ENCODE data around the gene LTN1. TPM values are rescaled to one million over a fixed set of nuclear protein-coding genes. Genes with fewer than 3 reads are reported as not detected.
"Not testable (repeated sequence)": the region's sequence is repeated elsewhere in the genome, so short reads cannot be mapped to it uniquely, and the experiment has no call there.

The LTN1 gene
- total RNA-seq, 1 donor: 10.5 TPM

DNA sequence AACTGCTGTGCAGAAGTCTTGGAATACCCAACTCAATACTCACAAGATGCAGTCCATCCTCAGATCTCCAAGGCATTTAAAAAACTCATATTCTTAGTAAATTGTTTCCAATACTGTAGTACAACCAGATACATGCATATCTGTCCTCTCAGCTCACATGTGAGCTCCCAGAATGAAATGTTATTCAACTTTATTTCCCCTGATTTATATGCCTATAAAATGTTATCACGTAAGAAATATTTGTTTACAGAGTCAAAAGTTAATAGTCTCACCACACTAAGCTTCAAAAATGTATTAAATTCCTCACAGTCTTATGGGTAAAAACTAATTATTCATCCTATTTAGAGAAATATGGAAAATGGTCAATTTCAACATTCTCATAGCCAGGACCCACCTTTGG lies 56.6 kb downstream of the LTN1 start:
- no peak for DNase-seq (ENCODE audit: low read depth in 2 of 3, low spot score in 2 of 3)

DNA sequence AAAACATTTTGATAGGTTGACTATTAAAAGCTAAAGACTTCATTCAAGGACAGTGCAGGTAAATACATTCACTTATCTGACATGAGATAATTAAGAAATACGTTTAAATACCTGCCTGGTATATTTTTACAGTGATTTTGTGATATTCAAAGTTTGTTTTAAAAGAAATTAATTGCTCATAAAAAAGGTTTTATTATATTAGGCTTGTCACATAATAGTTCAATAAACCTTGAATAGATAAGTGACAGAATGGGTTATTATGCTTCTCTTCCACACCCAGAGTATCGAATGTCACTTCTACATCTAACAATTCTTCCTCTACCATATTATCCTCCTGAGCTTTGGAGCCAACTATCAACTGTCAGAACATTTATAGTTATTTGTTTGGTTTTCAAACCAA lies 60.0 kb downstream of the LTN1 start:
- no peak for DNase-seq (ENCODE audit: low read depth in 2 of 3, low spot score in 2 of 3)

DNA sequence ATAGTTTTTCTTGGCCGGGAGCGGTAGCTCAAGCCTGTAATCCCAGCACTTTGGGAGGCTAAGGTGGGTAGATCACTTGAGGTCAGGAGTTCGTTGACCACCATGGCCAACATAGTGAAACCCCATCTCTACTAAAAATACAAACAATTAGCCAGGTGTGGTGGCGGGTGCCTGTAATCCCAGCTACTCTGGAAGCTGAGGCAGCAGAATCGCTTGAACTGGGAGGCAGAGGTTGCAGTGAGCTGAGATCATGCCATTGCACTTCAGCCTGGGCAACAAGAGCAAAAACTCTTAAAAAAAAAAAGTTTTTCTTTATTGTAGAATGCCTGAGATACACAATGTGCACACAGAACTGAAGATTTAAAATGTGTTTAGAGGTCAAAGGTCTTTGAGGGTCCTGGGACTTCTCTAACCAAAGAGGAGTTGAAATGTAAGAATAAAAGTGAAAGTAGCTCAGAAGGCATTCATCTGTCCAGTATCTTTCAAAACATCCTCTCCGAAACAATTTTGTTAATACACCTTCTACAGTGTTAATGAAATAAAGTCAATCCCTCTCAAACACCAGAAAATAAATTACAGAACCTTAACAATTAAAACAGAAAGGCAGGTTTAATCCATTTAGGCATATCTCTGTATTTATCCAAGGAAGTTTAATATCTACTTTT lies 60.8 kb downstream of the LTN1 start:
- not testable (repeated sequence) for DNase-seq (ENCODE audit: low read depth in 2 of 3, low spot score in 2 of 3)

DNA sequence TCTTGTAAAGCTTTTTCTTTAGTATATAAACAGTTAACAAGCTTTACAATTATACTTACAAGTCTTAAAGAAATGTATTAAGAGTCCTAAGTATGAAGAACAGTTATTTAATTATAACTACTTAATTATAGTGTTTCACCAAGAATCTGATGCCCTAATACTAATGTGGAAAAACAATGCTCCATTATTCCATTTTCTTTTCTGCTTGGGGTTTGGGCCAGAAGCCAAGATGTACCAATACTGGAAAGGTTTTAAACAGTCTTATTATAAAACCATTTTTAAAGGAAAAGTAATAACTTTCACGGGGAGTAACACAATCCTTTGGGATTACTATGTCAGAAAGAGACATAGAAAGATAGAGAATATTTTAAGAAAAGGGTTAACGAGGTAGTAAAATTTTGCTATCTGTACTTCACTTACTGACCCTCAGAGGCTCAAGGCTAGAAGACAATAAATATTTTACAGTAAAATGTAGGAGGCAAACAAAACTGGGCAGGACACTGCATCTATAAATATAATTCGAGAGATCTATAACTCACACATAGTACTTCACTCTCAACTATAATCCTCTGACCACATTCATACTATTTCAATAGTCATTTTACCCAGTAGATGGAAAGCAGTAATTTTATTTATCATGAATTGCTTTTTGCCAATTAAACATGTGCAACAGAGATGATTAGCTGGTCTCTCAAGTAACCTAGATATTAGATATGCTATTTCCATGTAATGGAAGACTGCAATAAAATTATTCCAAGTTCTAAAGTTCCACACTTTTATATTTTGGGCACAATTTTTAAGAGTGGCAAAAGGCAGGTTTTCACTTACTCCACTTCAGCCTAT lies 63.9 kb downstream of the LTN1 start:
- DNase-seq (ENCODE audit: low read depth in 2 of 3, low spot score in 2 of 3): no peak

DNA sequence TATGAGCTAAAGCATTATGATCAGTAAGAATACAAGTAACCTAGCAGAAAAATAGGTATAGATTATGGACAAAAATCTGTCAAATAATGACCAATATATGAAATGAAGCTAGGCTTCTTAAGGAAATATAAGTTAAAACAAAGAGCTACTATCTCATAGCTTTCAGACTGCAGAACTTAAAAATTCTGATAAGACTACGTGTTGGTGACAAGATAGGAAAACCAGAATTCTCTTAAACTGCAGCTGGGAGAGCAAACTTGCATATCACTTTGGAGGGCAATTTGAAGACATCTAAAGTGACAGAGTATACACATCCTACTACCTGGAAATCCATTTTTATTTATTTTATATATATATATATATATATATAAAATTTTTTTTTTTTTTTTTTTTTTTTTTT lies 65.5 kb downstream of the LTN1 start:
- DNase-seq (ENCODE audit: low read depth in 2 of 3, low spot score in 2 of 3): peak in 1 of 3 donors; percentile 3

DNA sequence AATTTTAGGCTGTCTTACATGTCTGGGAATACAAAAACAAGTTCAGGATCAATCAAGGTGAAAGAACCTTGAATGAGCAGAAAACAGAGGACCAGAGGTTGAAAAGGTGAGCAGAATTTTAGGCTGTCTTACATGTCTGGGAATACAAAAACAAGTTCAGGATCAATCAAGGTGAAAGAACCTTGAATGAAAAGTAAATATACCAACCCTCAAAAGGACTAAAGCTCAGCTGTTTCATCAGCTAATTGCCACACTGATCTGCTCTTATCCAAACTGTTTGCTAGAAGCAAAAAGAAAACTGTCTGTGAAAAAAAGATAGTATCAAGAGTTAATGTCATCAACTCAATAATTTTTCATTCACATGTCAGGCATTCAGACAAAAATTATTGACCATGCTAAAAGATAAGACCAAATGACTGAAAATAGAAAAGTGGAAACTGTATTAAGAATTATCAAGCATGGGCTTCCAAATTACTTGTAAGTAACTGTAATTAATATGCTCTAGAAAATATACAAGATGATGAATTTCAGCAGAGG lies 69.2 kb downstream of the LTN1 start:
- DNase-seq (ENCODE audit: low read depth in 2 of 3, low spot score in 2 of 3): no peak

DNA sequence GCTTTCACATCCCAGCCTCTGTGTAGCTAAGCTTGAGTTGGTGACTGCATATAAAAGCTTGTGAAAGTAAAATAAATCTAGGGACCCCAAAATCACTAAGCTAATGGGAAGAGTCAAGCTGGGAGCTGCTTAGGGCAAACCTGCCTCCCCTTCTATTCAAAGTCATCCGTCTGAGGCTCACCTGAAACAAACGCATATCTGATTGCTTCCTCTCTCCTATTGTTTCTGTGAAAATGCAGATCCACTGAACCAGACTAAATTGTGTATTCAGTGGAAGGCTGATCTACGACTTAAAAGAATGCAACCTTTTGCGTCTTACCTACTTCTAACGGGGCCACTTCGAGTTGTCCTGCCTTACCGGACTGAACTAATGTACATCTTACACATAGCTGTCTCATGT lies 70.3 kb downstream of the LTN1 start:
- no peak for DNase-seq (ENCODE audit: low read depth in 2 of 3, low spot score in 2 of 3)

DNA sequence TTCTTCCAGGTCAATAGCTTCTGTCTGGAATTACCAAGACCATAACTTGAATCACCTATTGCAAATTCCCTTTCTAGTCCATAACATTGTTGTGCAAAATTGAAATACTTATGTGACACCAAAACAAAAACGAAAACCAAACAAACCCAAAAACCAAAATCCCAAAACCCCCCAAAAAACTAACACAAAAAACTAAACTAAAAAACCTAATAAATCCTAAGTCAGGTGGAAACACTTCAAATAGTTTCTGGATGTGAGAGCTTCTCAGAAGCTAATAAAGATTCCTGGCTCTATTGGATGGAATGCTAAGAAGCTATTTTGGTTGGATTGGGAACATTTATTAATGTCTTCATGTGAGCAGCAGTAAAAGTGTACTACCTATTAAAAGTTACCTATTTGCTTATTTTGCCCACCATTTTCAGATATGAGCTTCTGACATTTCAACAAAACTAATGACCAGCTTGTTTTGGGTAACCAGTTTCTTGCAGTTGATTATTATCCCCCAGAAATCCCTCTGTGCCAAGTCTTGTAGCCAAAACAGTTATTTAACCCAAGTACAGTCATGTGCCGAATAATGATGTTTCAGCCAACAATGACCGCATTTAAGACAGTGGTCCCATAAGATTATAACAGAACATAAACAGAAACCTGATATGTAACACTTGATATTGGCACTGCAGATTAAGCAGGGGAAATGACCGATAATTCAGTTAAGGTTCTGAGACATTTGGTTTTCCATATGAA lies 76.4 kb downstream of the LTN1 start:
- DNase-seq (ENCODE audit: low read depth in 2 of 3, low spot score in 2 of 3): no peak

DNA sequence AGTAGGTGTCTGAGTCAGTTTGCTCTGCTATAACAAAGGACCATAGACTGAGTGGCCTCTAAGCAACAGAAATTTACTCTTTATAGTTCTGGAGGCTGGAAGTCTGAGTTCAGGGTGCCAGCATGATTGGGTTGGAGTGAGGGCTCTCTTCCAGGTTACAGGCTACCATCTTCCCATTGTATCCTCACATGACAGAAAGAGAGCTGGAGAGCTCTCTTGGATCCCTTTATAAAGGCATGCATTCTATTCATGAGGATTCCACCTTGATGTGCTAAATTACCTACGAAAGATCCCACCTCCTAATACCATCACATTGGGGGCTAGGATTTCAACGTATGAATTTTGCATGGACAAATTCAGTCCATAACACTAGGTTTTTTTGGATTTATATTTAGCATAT lies 79.6 kb downstream of the LTN1 start:
- no peak for DNase-seq (ENCODE audit: low read depth in 2 of 3, low spot score in 2 of 3)

DNA sequence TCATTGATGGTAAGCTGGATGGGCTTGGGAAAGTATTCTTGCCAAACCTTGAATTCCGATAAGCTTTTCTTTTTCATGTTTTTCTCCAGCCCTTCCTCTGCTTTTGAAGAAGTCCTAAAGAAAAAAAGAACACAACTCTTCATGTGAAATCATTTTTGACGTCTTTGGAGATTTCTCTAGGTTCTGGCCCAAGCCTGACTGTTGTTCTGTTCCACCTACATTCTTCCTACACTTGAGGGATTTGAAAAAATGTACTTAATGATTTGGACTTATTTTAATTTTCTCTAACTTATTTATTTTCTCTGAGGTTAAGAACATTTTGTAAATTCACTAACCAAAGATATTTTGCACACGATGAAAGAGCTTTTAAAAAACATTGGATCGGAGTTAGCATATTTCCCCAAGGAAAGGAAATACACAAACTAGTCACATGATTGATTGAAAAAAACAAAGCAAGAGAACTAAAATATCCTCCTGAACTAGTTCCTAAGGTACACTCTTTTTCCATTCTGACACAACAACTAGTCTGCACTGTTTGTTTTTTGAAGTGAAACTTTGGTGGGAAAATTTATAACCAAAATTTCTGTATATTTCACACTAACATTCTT lies 82.3 kb downstream of the LTN1 start:
- no peak for DNase-seq (ENCODE audit: low read depth in 2 of 3, low spot score in 2 of 3)

DNA sequence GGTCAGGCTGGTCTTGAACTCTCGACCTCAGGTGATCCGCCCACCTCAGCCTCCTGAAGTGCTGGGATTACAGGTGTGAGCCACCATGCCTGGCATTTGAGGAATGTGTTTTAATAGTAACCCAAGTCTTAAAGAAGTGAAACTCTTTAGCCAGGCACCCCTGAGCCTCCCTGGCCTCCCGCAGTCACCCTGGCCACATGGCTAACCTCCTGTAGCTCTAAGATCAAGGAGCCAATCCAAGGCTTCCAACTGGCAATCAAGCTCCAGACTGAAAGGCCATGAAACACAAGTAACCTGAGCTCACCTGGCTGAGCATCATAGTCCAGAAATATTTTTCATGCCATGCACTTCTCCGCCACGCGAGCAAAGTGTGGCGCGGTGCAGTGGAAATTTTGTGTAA lies 84.3 kb downstream of the LTN1 start:
- no peak for DNase-seq (ENCODE audit: low read depth in 2 of 3, low spot score in 2 of 3)

DNA sequence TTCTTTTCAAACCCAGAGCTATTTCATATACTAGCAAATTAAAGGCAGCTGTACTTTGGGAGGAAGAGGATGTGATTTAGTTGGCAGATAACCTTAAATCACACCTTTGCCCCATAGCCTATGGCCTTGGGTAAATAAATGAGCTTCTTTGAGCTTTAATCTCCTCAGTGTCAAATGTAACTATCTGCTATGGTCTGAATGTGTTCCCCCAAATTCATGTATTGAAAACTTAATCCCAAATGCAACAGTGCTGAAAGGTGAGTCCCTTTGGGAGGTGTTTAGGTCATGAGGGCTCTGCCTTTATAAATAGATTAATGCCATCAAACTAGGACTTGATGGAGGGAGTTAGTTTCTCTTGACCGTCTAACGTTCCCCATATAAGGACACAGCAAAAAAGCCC lies 85.8 kb downstream of the LTN1 start:
- DNase-seq (ENCODE audit: low read depth in 2 of 3, low spot score in 2 of 3): no peak

DNA sequence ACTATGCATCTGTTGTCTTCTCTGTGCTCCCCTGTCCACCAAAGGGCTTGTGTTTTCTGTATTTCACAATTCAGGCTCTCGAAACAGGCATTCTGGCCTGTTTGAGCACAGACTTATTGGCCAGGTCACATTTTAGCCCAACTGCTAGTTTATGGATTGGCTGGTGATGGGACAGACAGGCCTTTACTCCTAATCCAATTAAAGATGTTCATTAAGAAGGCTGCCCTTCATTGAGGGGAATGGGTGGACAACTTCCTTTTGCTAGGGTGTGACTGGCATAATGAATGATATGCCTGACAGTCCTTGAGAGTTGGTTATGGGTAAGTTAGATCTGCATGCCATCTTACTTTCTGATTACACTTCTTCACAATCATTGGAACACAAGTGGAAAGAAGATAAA lies 86.4 kb downstream of the LTN1 start:
- DNase-seq (ENCODE audit: low read depth in 2 of 3, low spot score in 2 of 3): no peak

DNA sequence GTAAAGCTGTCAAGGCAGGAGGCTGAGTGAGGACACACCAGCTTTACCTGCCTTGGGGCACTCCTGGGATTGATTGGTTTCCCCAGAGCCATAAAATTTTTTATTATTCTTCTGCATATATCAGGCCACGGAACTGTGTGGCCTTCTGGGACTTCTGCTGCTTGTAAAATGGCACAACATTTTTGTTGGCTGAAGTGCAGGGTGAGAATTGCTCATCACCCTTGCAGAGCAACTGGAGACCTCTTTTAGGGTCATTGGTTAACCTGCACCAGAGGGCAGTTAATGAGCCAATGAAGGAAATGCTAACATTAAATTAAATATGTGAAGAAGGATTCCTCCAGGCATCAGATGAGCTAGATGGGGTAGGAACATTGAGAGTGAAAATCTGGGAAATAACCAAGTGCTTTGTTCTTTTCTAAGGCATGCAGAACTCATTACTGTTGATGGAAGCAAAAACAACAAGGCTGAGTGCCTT lies 87.7 kb downstream of the LTN1 start:
- DNase-seq (ENCODE audit: low read depth in 2 of 3, low spot score in 2 of 3): no peak

DNA sequence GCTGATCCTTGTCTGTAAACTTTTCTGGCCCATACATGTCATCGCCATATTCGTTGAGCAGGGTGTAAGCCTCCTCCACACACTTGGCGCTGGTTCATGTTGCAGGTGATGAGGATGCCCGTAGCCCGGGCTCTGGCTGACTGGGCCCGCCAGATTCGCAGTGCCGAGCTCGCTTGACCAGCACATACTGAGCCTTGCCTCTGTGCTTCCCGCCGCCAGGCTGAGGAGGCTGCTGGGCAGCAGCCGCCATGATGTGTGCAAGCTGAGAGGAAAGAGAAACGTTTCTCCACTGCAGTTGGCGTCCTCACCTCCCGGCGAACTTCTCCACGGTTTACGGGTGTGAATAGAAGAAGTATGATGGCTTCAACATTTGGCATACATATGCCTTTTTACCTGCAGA lies 89.2 kb downstream of the LTN1 start:
- DNase-seq (ENCODE audit: low read depth in 2 of 3, low spot score in 2 of 3): no peak

DNA sequence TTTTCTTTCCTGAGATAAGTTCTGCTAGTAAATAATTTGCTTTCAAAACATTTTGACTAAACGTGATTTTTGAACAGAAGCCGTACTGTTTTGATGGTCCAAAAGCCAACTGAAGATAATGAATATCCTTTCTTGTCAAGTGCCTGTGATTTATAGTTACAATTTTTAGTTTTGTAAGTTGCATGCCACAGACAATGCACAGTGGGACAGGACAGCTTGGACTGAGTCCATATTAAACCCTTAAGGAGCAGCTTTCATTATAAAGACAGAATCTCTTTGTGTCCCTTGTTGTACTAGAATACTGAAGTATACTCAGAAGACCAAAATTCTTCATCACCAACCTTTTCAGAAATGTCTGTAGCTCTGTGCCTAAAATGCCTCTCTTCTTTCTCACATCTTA lies 92.2 kb downstream of the LTN1 start:
- DNase-seq (ENCODE audit: low read depth in 2 of 3, low spot score in 2 of 3): no peak

DNA sequence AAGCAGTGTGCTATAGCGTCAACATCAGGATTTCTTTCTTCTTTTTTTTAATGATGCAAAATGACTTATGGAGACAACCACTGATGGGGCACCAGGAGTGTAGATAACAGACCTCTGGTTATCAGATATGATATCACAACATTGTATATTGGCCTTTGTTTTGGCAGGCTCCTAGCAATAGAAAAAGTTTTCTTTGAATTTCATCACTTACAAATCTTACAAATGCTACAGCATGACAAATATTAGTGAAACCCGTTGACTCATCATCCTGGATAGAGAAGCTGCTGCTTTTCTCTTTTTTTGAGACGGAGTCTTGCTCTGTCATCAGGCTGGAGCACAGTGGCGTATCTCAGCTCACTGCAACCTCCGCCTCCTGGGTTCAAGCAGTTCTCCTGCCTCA lies 92.9 kb downstream of the LTN1 start:
- DNase-seq (ENCODE audit: low read depth in 2 of 3, low spot score in 2 of 3): no peak

DNA sequence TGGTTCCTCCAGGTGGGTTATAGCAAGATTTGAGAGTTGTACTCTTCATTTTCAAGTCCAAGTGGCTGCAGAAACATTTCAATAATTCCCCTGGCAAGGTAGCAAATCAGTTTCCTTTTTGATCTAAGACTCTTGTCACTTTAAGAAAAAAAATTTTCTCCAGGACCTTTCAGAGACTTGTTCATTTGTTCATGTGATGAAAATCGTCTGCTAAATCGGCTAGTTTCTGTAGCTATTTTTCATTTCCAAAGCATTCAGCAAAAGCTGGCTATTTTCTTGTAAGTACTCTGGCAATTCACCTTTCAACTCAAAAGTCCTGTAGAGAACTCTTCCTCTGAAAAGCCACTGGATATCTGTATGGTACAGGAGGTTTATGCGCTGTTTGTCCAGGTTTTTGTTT lies 93.5 kb downstream of the LTN1 start:
- DNase-seq (ENCODE audit: low read depth in 2 of 3, low spot score in 2 of 3): no peak

DNA sequence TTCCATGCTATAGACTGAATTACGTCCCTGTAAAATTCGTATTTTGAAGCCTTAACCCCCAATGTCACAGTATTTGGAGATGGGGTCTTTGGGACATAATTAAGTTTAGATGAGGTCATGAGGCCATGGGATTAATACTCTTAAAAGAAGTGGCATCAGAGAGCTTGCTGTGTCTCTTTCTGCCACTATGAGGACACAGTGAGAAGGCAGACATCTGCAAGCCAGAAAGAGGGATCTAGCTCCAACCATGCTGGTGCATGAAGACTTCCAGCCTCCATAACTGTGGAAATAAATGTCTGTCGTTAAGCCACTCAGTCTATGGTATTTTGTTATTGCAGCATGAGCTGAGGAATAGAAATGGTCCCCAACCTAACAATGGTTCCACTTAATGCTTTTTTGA lies 99.0 kb downstream of the LTN1 start:
- DNase-seq (ENCODE audit: low read depth in 2 of 3, low spot score in 2 of 3): no peak

DNA sequence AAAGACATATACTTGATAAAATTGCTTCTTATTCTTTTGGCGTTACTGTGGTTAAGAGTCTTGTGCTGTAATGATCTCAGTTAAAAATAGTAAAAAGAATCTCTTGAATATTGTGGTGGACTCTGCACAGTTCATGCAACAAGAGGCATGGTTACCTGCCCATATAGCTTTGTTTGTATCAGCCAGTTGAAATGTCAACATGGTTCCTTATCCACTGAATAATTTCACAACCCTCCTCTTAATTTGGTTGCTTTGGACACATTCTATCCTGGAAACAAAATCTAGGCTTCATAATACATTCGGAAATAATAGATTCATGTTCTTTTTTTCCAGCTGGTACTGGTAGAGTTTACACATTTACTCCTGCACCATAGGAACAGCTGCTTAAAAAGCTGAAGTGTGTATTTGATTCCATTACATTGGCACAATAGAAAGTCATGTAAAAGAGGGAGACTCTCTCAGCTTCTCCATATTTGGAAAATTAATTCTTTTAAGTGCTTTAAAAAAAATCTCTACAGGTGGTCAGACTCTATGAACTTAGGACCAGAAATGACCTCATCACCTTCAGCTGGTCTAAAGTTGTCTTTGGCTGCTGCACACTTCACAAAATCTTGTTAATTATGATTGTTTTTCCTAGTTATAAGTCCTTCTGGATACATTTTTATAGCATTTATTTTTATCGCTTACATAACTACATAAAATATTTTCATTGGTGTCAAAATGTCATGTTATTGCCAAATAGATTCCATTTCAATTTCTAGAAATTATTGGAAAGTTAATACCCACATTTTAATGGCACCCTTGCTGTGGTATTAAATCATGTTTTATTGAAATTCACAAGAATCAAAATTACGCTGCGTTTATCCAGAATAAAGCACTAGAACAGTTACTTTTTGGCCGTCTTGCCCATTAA lies 100.2 kb downstream of the LTN1 start:
- DNase-seq (ENCODE audit: low read depth in 2 of 3, low spot score in 2 of 3): no peak
